Uterus (tissue), 4 donors: ENCODE data around the gene TMEM178B. TPM values are rescaled to one million over a fixed set of nuclear protein-coding genes. Genes with fewer than 3 reads are reported as not detected.

Source experiments
- DNase-seq, 2 donors: peaks; one replicate each; pipeline ENCODE4 v3.0.0-alpha.2; 2019 to 2020
- H3K27ac ChIP-seq, 2 donors: fragments of 200-600 bp; sonication (generic); 1 replicate in 1 of 2; 2 replicates in 1 of 2; pipeline ENCODE4 v1.5.1; 2016 to 2018
- H3K27me3 ChIP-seq, 2 donors: fragments of 200-600 bp; sonication (generic); one replicate each; pipeline ENCODE4 v1.5.1; 2018 to 2019; ENCODE audit warnings: control low read depth in 1 of 2
- H3K36me3 ChIP-seq, 2 donors: fragments of 200-600 bp; sonication (generic); one replicate each; pipeline ENCODE4 v1.5.1; 2019; ENCODE audit warnings: control low read depth in 1 of 2
- H3K4me1 ChIP-seq, 2 donors: fragments of 200-600 bp; sonication (generic); one replicate each; pipeline ENCODE4 v1.5.1; 2018 to 2019; ENCODE audit warnings: control low read depth in 1 of 2
- H3K4me3 ChIP-seq, 2 donors: fragments of 200-600 bp; sonication (generic); 1 replicate in 1 of 2; 2 replicates in 1 of 2; pipeline ENCODE4 v1.5.1; 2018 to 2019; ENCODE audit warnings: mild to moderate bottlenecking in 1 of 2
- H3K9me3 ChIP-seq, 2 donors: fragments of 200-600 bp; sonication (generic); one replicate each; pipeline ENCODE4 v1.5.1; 2019; ENCODE audit warnings: control low read depth in 1 of 2
- POLR2A ChIP-seq, 2 donors: fragments of 450-650 bp; IDR thresholded peaks; one replicate each; pipeline ENCODE4 v1.6.1; 2016; ENCODE audit warnings: antibody characterized with exemption in 2 of 2, mild to moderate bottlenecking in 1 of 2, moderate library complexity in 1 of 2
- intact Hi-C: fragments of 100-400 bp; cut with DNase I; formaldehyde crosslinking; loops from one replicate; pipeline ENCODE4 v1.15.1; 2023; ENCODE audit warnings: low total_unique reads
- total RNA-seq, 4 donors: library from RNA; depleted of rRNA in 3 of 4; stranded (reverse); fragments of >200 nt in 3 of 4; gene quantifications; one replicate each; pipeline versions ENCODE4 v1.1.0 to v1.2.4, GENCODE V29; 2014 to 2023
- TF ChIP-seq, protein P1 (sequence below), 4 experiments: fragments of 200-600 bp in 2 of 4; fragments of 450-650 bp in 2 of 4; sonication (generic) in 2 of 4; IDR thresholded peaks; one replicate each; pipeline ENCODE4 v1.5.1; 2016 to 2019; ENCODE audit warnings: antibody characterized with exemption in 4 of 4, mild to moderate bottlenecking in 2 of 4, moderate library complexity in 1 of 4
- donor health status: DM: yes; HTN: yes; CAD: no.

Gene TMEM178B
- total RNA-seq, 4 donors from 2014 or later = 0.76 to 3.0 TPM; not detected in 2

DNA sequence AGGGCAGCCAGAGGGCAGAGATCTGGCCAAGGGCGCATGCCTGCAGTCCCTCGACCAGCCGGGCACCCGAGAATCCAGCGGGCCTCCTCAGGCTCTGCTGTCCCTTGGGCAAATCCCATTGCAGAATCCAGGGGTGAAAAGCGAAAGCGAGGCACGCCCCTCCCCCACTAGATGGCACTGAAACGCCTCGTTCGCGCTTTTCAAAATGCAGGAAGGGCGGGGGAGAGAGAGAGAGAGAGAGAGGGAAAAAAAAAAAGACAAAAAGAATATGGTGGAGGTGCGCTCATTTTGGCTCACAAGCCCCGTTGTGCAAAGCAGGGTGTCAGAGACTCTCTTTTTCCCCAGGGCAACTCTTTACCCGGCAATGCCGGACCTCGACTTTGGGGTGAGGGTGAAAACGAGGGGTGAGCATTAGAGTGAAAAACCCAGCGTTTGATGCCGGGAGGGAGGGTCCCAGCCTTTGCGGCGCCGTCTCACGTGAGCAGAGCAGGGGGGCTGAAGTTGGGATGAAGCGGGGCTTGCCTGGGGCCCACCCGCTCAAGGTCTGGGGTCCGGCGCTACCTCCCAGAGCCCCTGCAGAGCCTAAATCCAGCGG, 2.5 kb upstream of the TMEM178B start:
- intact Hi-C loops = no loop called here
- H3K27ac ChIP-seq = no peak overlapping the region

DNA sequence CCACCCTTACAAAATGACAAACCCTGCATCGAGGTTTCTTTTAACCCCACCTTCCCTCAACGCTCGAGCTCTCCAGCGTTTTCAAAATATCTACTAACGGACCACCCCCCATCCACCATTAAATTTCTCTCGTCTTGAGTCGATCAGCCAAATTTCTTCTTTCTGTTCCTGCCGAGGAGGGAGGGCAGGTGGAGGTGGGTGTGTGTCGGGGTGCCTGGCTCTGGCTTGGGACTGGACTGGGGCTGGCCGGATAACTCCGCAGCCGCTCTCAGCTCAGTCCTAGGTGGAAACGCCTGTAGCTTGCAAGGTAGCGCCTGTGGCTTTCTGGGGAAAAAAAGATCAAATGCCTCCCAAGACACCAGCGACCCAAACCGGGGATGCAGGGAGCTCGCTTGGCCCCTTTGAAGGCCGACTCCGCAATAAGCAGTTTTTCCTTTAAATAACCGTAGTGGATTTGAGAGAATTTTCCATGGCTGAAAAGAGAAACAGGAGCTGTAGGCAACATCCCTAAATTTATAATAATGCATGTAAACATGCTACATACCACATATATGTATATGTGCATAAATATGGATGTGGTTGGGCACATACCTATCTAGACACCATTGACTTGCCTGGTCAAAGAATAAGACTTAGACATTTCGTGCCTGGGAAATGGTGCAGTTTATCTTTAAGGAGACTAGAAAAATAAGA, 1.9 kb upstream of the TMEM178B start:
- Histone ChIP-seq H3K27ac (peak overlapping the region in 1 of 2 donors; percentile 42), H3K27me3 (peaks cover 0 to 7% of the 10 kb centered on the region in 2 donors)

More for the DNA sequence above, 2.5 kb upstream of the TMEM178B start:
- Histone ChIP-seq H3K36me3 (no peaks in the 10 kb centered on the region), H3K4me3 (peak overlapping the region; percentile 39 to 54), H3K27me3 (peaks cover 0 to 7% of the 10 kb centered on the region in 2 donors), H3K9me3 (no peaks in the 10 kb centered on the region), H3K4me1 (peaks cover 0 to 5% of the 10 kb centered on the region in 2 donors)
- TF ChIP-seq POLR2A (IDR thresholded peaks at IDR 0.05) = no peak
- TF ChIP-seq, protein P1, sequence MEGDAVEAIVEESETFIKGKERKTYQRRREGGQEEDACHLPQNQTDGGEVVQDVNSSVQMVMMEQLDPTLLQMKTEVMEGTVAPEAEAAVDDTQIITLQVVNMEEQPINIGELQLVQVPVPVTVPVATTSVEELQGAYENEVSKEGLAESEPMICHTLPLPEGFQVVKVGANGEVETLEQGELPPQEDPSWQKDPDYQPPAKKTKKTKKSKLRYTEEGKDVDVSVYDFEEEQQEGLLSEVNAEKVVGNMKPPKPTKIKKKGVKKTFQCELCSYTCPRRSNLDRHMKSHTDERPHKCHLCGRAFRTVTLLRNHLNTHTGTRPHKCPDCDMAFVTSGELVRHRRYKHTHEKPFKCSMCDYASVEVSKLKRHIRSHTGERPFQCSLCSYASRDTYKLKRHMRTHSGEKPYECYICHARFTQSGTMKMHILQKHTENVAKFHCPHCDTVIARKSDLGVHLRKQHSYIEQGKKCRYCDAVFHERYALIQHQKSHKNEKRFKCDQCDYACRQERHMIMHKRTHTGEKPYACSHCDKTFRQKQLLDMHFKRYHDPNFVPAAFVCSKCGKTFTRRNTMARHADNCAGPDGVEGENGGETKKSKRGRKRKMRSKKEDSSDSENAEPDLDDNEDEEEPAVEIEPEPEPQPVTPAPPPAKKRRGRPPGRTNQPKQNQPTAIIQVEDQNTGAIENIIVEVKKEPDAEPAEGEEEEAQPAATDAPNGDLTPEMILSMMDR (IDR thresholded peaks at IDR 0.05) = peak in 1 of 4 experiments; percentile 17
- DNase-seq = peak; percentile 23 to 42

DNA sequence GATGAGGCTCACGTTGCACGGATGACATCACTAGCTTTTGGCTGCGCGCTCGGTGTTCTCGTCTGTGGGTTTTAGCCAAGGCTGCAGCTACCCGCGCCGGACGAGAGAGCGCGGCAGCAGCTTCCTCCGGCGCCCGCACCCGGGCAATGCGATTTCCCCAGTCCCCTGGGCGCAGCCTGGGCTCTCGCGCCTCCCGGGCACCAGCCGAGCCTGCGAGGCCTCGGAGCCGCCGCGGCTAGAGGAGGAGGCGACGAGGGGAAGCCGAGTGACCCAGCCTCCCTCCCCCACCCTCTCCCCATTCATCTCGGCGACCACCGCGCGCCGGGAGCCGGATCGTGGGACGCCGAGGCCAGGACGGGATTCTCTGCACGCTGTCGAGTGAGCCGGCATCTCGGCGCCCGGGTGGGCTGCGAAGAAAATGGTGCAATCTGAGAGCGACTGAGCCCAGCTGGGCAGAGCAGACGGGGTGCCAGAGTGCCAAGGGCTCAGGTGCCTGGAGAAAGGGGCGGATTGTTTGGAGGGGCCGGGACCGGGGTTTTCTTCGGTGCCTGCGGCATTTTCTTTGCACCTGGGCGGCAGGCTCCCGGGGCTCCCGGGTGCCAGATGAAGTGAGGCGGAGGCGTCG, 1.2 kb upstream of the TMEM178B start:
- no peaks in the 10 kb centered on the region for H3K36me3 ChIP-seq
- H3K9me3 ChIP-seq = no peaks in the 10 kb centered on the region
- intact Hi-C loops = no loop called here
- peak overlapping the region; percentile 39 to 45 for H3K27ac ChIP-seq
- peaks cover 0 to 5% of the 10 kb centered on the region in 2 donors for H3K4me1 ChIP-seq
- DNase-seq = peak; percentile 46 to 54
- TF ChIP-seq POLR2A (IDR thresholded peaks at IDR 0.05) = no peak
- TF ChIP-seq, protein P1 (IDR thresholded peaks at IDR 0.05) = no peak
- H3K27me3 ChIP-seq = peaks cover 0 to 7% of the 10 kb centered on the region in 2 donors
- peak overlapping the region; percentile 39 to 54 for H3K4me3 ChIP-seq

More for the DNA sequence above, 1.9 kb upstream of the TMEM178B start:
- Histone ChIP-seq H3K9me3 (no peaks in the 10 kb centered on the region), H3K4me1 (peaks cover 0 to 5% of the 10 kb centered on the region in 2 donors), H3K36me3 (no peaks in the 10 kb centered on the region), H3K4me3 (peak overlapping the region; percentile 39 to 54)
- no peak for DNase-seq
- intact Hi-C loops = no loop called here
- TF ChIP-seq, protein P1 (IDR thresholded peaks at IDR 0.05) = no peak
- no peak for TF ChIP-seq POLR2A (IDR thresholded peaks at IDR 0.05)

DNA sequence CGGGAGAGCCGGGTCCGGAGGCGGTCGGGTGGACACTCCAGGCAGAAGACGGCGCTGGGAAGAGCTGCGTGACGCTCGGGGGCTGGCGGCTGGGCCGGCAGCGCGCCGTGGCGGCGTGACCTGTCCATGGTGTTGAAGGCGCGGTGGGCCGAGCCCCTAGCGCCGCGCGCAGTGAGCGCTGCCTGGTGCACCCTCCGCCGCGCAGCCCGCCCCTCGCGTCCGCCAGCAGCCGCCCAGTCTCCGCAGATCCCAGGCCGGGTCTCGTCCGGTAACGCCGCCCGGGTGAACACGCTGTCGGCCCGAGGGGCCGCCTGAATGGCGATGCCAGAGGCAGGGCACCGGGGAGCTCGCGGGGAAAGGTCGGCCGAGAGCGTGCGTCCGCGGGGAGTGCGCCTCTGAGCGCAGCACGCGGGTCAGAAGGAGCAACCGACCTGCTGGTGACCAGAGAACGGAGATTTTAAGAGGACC, 657 bp upstream of the TMEM178B start:
- H3K4me3 ChIP-seq = peak overlapping the region; percentile 39 to 54
- intact Hi-C loops = no loop called here
- H3K36me3 ChIP-seq = no peaks in the 10 kb centered on the region
- H3K9me3 ChIP-seq = no peaks in the 10 kb centered on the region
- peak in 1 of 2 donors; percentile 20 for DNase-seq
- H3K27ac ChIP-seq = no peak overlapping the region
- H3K4me1 ChIP-seq = peaks cover 0 to 5% of the 10 kb centered on the region in 2 donors
- no peak for TF ChIP-seq POLR2A (IDR thresholded peaks at IDR 0.05)
- TF ChIP-seq, protein P1 (IDR thresholded peaks at IDR 0.05) = no peak
- H3K27me3 ChIP-seq = peaks cover 0 to 7% of the 10 kb centered on the region in 2 donors
